Prostate gland (tissue), 2 donors: ENCODE results near the gene ADAM11.

Experiments used
- POLR2A ChIP-seq: fragments of 450-650 bp; IDR thresholded peaks from one replicate; pipeline ENCODE4 v1.6.1; 2016; ENCODE audit warnings: antibody characterized with exemption, mild to moderate bottlenecking
- TF ChIP-seq, protein P1 (sequence below), 4 experiments: fragments of 200-600 bp in 2 of 4; fragments of 450-650 bp in 2 of 4; sonication (generic) in 2 of 4; IDR thresholded peaks; 1 replicate in 3 of 4; 2 replicates in 1 of 4; pipeline ENCODE4 v1.5.1; 2016 to 2019; ENCODE audit warnings: antibody characterized with exemption in 4 of 4, mild to moderate bottlenecking in 2 of 4, moderate library complexity in 2 of 4

DNA sequence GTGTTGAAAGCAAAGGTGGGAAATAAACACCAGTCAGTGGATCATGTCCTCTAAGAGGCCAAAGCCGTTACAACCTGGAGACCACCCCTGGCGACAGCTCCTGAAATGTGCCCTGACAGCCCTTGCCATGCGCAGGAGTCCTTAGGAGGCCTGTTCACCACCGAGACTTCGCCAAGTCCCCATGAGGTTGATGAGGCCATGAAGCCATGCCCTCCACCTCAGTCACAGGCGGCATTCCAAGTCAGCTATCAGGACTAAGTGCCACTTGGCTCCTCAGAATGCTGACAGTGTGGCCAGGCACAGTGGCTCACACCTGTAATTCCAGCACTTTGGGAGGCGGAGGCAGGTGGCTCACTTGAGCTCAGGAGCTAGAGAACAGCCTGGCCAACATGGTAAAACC is 27.1 kb downstream of the ADAM11 start:
- TF ChIP-seq POLR2A = no peak
- TF ChIP-seq, protein P1, sequence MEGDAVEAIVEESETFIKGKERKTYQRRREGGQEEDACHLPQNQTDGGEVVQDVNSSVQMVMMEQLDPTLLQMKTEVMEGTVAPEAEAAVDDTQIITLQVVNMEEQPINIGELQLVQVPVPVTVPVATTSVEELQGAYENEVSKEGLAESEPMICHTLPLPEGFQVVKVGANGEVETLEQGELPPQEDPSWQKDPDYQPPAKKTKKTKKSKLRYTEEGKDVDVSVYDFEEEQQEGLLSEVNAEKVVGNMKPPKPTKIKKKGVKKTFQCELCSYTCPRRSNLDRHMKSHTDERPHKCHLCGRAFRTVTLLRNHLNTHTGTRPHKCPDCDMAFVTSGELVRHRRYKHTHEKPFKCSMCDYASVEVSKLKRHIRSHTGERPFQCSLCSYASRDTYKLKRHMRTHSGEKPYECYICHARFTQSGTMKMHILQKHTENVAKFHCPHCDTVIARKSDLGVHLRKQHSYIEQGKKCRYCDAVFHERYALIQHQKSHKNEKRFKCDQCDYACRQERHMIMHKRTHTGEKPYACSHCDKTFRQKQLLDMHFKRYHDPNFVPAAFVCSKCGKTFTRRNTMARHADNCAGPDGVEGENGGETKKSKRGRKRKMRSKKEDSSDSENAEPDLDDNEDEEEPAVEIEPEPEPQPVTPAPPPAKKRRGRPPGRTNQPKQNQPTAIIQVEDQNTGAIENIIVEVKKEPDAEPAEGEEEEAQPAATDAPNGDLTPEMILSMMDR (IDR thresholded peaks at IDR 0.05) = no peak
